HG02678 (cell line): ENCODE results near the gene FERMT1.
"Not testable (repeated sequence)": the region's sequence is repeated elsewhere in the genome, so short reads cannot be mapped to it uniquely, and the experiment has no call there.

ENCODE experiments used
- ATAC-seq: cut with Tn5 transposase; IDR thresholded peaks from one replicate; pipeline ENCODE4 v1.9.1; 2021; ENCODE audit warnings: mild to moderate bottlenecking, moderate library complexity; ENCODE audit not compliant: unreplicated experiment

Gene FERMT1

DNA sequence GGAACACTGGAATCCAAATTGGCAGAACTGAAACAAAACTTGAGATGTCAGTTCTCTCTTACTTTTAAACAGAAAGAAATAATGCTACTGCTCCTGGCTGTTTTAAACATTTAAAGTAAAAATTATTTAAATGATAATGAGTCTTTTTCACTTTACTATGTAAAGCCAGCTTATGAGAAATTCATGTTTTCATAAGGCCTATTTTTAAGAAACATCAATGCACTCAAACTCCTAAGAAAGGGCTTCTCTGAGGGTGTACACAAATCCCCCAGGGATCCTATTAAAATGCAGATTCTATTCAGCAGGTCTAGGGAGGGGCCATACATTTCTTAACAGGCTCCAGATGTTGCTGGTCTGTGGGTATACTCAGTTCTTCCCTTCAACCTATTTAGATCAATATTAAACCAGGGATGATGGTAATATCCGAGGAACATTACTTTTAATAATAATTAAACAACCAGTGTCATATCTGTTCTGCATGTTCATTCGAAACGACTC lies 2.3 kb downstream of the FERMT1 start:
- ATAC-seq = no peak

DNA sequence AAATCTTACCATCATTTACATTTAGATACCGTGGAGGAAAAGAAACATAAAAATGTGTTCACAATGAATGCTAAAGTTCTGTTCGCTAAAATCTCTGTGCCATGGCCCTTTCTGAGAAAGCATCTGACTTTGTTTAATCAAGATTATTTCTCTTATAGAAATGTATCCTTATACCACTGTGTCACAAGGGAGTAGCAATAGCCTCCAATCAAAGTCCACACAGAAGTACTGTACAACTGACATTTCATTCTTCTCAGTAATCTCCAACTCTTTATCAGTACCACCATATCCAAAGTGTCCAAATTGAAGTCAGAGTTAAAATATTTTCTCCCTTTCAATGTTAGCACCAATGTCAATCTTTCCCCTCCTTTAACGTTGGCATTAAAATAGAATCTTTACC lies 6.1 kb downstream of the FERMT1 start:
- ATAC-seq = no peak

DNA sequence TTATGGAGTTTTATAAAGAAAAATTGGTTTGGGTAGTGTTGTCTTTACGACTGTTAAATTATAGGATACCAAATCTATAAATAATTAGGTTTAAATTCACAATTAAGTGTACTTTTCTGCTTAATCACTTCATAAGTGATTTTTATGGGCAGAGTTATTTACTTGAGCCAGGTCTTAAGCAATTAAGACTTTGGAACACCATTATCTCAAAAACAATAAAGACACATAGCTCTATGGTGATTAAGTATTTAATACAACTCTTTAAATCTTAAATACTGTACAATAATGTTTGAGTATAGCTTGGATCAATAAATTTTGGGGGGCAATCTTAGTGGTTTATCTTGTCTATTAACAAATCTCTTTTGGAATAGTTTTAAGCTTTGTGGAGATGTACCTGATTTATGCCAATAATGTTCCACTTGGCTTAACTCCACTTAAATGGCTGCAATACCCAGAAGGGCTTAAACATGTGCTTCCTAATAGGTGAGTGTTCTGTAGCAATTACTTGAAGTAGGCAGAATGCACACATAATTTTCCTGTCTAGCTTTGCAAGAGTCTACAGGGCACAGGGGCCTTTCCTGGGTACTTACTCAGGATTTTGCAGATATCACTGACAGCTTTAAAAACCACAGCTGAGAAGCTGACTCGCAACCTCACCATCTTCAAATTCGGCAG lies 7.5 kb downstream of the FERMT1 start:
- ATAC-seq = no peak

DNA sequence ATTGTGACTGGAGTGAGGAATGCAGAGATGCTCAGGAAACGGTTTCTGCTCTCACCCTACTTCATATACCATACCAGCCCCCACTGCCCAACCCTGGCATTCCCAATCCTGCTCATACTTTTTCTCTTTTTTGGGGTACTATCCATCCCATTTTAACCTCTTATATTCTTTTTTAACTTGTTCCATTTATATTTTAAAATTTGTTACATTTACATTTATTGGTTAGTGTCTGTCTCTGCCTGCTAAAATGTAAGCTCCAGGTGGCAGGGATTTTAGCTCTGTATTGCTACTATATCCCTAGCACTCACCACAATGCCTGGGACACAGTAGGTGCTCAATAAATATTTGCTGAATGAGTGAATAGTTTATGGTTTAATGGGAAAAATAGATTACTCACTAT lies 8.1 kb downstream of the FERMT1 start:
- ATAC-seq = no peak

DNA sequence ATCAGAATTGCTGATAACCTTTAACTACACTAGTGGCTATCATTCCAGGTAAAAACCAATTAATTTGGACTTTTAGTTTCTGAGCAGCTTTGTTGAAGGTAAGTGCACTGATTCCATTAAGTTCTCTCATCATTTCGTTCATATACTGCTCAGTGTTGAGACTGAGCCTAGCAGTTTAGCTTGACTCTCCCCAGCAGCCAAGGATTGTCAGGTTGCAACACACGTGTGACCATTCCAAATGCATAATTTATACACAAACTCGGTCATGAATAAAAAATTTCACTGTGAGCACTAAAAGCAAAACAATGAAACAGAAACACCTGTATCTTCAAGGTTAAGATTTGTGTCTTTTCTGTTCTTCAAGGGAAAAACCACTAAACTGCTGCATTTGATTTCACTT lies 8.9 kb downstream of the FERMT1 start:
- ATAC-seq = no peak

DNA sequence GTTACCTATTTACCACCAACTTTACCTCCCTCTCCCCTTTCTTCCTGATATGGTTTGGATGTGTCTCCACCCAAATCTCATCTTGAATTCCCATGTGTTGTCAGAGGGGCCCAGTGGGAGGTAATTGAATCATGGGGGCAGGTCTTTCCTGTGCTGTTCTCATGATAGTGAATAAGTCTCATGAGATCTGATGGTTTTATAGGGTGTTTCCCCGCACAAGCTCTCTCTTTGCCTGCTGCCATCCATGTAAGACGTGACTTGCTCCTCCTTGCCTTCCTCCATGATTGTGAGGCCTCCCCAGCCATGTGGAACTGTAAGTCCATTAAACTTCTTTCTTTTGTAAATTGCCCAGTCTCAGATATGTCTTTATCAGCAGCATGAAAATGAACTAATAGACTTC lies 9.9 kb downstream of the FERMT1 start:
- ATAC-seq = not testable (repeated sequence)

DNA sequence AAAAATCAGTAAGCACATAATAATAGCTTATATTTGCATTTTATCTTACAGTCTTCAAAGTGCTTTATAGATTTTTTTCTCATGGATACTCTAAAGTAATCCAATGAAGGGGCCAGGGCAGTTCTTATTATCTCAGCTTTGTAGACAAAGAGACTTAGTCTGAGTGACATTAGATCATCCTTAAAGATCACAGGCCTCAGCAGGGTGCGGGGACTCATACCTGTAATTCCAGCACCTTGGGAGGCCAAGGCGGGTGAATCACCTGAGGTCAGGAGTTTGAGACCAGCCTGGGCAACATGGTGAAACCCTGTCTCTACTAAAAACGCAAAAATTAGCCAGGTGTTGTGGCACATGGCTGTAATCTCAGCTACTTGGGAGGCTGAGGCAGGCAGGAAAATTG lies 14.5 kb downstream of the FERMT1 start:
- ATAC-seq = no peak

DNA sequence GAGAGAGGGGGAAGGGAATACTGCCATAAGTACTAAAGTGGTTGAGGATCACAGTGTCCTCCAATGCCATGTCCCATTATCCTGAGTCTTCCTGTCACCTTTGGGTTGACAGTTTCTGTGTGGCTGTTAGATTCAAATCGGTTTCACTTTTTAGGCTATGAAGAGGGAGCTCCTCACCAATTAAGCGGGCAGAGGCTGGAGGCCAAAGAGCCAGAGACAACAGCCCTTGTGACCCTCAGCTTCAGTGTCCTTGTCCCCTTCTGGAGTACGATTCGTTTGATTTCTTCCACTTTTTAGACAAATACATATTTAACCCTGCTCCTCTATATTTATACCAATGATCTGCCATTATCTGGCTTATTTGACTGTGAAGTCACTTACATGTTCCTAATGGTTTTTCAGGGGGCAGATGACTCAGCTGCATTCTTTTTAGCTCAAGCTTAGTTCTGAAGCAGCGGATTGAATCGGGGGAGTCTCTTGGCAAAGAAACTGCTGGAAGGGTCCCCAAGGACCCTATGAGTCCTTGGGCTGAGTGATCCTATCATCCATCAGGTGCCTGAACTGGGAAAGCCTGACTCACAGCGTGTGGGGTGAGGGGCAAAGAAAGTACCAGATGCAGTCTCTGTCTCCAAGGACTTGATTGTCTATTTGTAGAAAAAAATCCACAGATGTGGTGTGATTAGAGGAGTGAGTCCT lies 18.2 kb downstream of the FERMT1 start:
- no peak for ATAC-seq

DNA sequence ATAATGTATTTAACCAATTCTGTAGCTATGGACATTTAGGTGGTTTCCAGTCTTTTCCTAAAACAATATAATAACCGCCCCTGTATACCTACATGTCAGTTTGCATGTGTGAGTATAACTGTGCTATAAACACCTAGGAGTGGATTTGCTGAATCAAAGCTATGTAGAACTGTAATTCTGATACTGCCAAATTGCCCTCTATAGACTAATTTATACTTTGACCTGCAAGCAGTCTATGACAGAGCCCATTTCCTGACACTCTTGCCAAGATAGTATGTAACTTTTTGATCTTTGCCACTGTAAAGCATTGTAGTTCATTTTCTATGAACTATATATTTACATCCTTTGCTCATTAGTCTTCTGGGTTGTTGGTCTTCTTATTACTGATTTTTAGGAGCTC lies 19.5 kb downstream of the FERMT1 start:
- no peak for ATAC-seq

DNA sequence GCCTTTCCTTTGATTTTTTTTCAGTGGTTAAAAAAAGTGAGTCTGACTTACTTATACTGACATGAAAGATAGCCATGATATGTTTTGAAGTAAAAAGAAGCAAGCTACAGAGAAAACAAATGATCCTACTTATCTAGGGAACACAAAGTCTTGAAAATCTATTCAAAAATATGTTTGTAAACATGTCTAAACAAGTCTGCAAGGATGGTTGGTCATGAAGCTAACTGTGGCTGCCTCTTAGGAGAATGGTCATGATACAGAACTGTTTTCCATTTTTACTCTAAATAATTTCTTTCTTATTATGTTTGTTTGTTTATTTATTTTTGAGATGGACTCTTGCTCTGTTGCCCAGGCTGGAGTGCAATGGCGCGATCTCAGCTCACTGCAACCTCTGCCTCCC lies 21.5 kb downstream of the FERMT1 start:
- no peak for ATAC-seq

DNA sequence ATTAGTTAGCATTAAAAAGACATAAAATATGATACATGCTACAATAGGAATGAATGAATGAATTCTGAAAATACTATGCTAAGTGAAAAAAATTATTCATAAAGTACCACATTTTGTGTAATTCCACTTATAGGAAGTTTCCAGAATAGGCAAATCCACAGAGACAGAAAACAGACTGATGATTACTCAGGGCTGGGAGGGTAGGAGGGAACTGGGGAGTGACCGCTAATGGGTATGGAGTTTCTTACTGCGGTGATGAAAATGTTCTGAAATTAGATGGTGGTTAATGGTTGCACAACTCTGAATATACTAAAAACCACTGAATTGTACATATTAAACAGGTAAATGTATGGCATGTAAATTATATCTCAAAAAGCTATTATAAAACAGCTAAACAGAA lies 22.6 kb downstream of the FERMT1 start:
- no peak for ATAC-seq

DNA sequence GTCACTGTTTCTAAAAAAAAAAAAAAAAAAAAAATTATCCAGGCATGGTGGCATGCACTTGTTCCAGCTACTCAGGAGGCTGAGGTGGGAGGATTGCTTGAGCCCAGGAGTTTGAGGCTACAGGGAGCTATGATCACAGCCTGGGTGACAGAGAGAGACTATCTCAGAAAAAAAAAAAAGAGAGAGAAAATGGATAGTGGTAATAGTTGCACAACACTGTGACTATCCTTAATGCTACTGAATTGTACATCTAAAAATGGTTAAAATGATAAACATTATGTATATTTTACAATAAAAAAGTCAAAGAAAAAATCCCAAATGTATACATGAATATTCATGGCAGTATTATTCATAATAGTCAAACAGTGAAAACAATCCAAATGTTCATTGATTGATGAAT lies 23.0 kb downstream of the FERMT1 start:
- ATAC-seq = no peak

DNA sequence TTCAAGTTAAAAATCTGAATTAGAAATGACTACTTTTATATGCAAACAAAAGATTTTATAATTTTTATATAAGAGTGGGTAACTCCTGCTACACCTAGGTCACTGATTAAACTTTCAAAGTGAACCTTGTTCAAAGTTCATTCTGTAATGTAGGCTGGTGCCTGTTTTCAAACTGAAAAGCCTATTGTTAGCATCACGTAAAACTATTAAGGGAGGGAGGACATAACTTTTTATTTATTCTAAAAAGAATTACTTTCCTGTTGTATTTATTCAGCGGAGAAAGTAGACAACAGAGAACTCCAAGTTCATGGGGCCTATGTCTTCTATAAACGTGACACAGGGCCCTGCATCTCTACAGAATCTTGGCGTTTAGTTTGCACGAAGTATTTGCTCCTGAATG lies 27.4 kb downstream of the FERMT1 start:
- no peak for ATAC-seq

DNA sequence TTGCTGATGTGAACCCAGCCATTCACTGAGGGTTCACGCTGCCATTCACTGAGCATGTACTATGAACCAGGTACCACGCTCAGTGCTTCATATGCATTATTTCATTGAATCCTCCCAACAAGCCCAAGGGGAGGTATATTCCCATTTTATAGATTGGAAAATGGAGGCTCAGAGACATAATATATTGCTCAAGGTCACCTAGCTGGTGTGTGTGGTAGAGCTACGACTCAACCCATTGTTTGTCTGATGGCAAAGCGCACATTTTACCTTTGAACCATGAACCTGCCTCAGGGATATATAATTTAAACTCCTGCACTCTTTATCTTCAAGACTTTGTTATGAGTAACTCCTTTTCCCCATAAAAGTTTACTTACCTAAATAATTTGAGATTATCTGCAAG lies 28.3 kb downstream of the FERMT1 start:
- no peak for ATAC-seq

DNA sequence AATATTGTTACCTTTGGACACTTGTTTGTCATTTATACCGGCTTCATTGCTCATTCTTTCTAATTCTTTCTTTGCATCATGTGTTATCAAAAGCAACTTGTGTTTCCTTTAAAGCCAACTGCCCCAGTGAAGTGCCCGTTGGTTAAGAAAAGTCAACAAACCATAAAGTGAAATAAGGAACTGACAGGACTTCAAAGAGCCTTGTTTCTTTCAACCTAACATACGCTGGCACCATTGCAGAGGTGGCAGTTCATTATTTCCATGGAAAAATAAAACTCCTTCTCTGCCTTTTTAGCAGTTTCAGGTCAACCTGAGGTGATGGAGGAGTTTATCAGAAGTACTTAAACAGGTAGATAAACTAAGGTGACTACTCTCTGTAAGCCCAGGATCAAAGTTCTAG lies 28.8 kb downstream of the FERMT1 start:
- no peak for ATAC-seq

DNA sequence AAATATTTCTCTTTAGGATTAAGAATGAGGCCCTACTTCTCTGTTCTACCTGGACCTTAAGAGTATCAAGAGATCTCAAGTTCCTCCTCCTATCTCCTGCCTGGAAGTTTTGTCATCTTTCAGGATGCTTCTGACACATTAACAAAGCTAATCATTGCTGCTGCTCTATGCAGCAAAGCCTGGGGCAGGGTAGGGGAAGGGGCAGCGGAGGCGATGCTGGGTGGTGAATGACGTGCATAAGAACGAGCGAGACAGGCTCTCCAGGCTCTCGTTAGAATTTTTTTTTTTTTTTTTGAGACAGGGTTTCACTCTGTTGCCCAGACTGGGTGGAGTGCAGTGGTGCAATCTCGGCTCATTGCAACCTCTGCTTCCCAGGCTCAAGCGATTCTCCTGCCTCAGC lies 31.2 kb downstream of the FERMT1 start:
- ATAC-seq = no peak

DNA sequence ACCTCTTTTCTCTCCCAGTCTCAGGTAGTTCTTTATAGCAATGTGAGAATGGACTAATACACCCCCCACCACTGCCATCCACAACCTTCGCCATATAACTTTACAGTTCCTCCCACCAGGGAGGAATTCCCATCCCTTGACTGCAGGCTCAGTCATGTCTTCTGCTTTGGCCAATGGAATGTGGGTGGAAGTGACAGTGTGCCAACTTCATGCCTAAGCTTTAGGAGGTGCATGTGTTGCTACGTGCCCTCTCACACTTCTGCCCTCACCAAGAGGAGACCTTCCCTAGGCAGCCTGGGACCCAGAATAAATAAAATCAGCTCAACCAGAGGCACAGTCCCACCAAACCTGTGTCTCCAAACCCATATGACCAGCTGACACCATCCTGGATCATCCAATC lies 36.0 kb downstream of the FERMT1 start:
- ATAC-seq = no peak

DNA sequence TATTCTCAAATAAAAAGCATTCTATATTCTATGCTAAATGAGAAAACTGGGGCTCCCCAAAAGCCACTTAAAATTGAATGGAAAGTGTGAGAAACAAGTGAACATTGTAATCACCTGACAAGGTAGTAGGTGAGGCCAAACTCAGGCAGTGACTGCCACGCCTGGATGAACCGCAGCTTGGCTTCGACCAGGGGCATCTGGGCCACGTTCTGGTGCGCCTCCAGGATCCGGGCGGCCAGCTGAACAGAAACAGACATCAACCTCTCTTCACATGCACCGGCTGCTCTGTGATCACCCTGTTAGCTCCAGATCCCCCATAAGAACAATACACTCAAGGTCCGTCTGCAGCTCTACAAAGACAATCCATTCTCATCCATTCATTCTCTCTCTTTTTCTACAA lies 38.9 kb downstream of the FERMT1 start:
- no peak for ATAC-seq

DNA sequence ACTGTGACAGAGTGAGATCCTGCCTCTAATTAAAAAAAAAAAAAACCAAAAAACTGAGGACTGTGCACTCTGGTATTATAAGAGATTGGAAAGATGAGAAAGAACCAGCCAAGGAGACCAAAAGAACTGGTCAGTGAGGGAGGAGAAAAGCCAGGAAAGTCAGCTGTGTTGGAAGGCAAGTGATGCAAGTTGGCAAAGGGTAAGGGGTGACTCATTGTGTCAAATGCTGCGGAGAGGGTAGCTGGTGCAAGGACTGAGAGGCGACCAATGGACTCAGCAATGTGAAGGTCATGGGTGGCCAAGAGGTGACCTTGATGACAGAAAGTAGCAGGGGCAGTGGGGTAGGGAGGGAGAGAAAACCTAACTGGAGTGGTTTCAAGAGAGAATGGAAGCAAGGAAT lies 41.6 kb downstream of the FERMT1 start:
- no peak for ATAC-seq

DNA sequence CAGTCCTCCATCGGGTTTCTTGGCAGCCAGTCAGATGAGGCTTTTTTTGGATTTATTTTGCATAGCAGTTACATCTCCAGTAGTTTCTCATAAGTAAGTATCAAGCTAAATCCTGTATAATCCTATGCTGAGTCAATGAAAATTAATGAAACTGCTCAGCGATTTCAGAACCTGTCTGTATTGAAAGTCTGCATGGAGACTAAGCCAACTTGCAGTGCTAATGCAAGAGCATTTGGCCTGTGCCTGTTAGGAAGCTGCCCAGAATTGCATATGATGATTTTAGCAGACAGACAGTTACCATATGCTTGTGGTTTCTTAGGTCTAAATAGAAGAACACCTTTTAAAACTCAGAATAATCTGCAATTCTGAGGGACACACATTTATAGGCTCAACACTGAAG lies 43.8 kb downstream of the FERMT1 start:
- ATAC-seq = no peak

DNA sequence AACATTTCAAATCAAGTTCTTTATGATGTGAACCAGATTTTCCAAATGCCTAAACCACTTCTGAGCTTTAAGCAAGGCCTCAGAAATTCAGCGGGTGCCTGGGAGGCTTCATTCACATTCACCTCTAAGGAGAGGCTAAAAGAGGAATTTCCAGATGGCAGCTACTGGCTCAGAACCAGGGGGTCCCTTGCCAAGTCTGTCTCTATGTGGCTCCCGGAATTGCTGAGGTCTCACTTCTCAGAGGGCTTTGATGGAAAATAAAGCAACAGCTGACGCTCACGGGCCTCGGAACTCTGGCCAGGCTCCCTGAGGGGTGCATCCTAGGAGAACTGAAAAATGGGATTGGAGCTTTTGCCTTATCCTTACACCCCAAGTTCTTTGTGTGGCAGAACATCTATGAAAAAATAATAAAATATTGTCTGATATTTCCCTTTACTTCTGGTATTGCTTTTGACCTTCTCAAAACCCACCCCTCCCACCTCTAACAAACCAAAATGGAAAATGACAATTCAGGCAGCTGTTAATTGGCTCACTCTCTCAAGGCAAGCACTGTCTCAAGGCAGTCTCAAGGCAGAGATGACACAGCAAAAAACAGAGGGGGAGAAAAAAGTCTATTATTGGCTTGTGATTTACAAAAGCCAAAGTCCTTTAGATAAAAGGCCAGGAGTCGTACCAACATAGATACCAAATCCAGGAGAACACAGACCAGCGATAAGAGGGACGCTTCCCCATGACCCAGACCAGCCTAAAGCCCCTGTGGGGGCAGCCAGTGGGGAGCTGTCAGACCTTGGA lies 47.2 kb downstream of the FERMT1 start:
- no peak for ATAC-seq

DNA sequence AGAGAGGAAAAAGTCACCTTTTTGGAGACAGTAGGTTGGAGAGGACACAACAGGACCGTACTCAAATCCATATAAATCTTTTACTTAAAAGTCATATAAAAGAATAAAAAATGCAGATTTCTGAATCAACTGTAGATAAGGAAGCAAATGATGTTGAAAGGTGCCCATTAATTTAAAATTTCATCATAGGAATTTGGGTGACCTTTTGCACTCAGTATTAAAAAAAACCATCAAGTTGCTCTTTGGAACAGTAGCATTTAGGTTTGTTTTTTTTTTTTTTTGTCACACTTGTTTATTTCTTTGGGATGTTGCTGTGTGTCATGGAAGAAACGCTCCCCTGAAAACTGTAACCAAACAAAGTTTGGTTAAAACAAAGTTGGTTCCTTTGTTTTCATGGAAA lies 48.0 kb downstream of the FERMT1 start:
- no peak for ATAC-seq
